ENCODE results near the gene ERI3.

- TF ChIP-seq, protein P1, sequence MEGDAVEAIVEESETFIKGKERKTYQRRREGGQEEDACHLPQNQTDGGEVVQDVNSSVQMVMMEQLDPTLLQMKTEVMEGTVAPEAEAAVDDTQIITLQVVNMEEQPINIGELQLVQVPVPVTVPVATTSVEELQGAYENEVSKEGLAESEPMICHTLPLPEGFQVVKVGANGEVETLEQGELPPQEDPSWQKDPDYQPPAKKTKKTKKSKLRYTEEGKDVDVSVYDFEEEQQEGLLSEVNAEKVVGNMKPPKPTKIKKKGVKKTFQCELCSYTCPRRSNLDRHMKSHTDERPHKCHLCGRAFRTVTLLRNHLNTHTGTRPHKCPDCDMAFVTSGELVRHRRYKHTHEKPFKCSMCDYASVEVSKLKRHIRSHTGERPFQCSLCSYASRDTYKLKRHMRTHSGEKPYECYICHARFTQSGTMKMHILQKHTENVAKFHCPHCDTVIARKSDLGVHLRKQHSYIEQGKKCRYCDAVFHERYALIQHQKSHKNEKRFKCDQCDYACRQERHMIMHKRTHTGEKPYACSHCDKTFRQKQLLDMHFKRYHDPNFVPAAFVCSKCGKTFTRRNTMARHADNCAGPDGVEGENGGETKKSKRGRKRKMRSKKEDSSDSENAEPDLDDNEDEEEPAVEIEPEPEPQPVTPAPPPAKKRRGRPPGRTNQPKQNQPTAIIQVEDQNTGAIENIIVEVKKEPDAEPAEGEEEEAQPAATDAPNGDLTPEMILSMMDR (IDR thresholded peaks at IDR 0.05): no peak
- no peak for TF ChIP-seq POLR2A (IDR thresholded peaks at IDR 0.05)
- TF ChIP-seq POLR2AphosphoS5 (IDR thresholded peaks at IDR 0.05): no peak
Observed at GRCh38 chr1:44380666-44381177, 25.7 kb upstream of the ERI3 start.

Measured in gastroesophageal sphincter (tissue), 3 donors.